HL-60/S4 treated with phorbol 12-myristate 13-acetate at 8.2 ng/mL for 4 days and 3 days (cell line): ENCODE data around the gene IGFLR1.
"Not testable (repeated sequence)": the region's sequence is repeated elsewhere in the genome, so short reads cannot be mapped to it uniquely, and the experiment has no call there.

ENCODE experiments used
- in situ Hi-C: fragments of 300-500 bp; cut with MboI; formaldehyde crosslinking; loops from 2 replicates; pipeline ENCODE4 v1.15.0; 2022; ENCODE audit warnings: low sequenced_read_pairs

The IGFLR1 gene

DNA sequence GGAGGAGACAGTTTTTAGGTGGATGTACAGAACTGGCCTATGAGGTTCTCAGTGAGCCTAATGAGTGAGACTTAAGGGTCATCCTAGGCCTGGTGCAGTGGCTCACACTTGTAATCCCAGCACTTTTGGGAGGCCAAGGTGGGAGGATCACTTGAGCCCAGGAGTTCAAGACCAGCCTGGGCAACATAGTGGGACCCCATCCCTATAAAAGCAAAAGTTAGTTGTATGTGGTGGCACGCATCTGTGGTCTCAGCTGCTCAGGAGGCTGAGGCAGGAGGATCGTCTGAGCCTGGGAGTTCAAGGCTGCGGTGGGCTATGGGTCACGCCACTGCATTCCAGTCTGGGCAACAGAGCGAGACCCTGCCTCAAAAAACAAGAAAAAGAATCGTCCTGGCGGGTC, 18.1 kb downstream of the IGFLR1 start:
- in situ Hi-C loops: not testable (repeated sequence)

DNA sequence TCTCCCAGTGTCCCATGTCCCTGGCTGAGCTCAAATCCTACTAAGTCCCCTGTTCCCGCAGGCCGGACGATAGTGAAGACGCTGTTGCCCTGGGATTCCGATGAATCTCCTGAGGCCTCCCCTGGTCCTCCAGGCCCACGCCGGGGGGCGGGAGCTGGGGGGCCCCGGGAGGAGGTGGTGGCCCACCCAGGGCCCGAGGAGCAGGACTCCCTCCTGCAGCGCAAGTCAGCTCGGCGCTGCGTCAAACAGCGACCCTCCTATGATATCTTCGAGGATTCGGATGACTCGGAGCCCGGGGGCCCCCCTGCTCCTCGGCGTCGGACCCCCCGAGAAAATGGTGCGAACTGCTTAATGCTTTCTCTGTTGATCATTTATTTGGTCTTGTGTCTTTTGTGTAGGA, 18.6 kb downstream of the IGFLR1 start:
- in situ Hi-C loops: no loop called here

GRCh38 chr19:35722897-35723296, 19.4 kb downstream of the IGFLR1 start:
- in situ Hi-C loops: no loop called here

DNA sequence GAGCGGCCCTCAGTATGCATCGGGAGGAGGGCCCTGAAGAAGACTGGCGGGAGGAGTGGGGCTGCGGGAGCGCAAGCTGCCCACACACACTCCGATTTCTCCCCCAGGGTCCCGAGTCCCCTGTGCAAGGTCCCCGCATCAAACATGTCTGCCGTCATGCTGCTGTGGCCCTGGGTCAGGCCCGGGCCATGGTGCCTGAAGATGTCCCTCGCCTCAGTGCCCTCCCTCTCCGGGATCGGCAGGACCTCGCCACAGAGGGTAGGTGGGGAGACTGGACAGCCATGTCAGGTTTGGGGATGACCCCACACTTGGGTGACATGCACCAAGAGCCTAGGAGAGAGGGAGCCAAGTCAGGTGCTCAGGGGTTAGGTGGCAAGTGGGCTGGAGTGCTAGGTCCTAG, 19.8 kb downstream of the IGFLR1 start:
- in situ Hi-C loops: no loop called here

DNA sequence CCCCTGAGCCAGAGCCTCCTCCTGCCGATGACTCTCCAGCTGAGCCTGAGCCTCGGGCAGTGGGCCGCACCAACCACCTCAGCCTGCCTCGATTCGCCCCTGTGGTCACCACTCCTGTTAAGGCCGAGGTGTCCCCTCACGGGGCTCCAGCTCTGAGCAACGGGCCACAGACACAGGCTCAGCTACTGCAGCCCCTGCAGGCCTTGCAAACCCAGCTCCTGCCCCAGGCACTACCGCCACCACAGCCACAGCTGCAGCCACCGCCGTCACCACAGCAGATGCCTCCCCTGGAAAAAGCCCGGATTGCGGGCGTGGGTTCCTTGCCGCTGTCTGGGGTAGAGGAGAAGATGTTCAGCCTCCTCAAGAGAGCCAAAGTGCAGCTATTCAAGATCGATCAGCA, 20.9 kb downstream of the IGFLR1 start:
- in situ Hi-C loops: no loop called here

DNA sequence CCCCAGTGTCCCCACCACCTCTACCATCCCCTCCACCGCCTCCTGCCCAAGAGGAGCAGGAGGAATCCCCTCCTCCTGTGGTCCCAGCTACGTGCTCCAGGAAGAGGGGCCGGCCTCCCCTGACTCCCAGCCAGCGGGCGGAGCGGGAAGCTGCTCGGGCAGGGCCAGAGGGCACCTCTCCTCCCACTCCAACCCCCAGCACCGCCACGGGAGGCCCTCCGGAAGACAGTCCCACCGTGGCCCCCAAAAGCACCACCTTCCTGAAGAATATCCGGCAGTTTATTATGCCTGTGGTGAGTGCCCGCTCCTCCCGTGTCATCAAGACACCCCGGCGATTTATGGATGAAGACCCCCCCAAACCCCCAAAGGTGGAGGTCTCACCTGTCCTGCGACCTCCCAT, 21.6 kb downstream of the IGFLR1 start:
- in situ Hi-C loops: no loop called here

GRCh38 chr19:35720163-35720524, 22.1 kb downstream of the IGFLR1 start:
- in situ Hi-C loops: no loop called here

- in situ Hi-C loops: no loop called here
These were observed 22.7 kb downstream of the IGFLR1 start for GRCh38 chr19:35719402-35720162.

DNA sequence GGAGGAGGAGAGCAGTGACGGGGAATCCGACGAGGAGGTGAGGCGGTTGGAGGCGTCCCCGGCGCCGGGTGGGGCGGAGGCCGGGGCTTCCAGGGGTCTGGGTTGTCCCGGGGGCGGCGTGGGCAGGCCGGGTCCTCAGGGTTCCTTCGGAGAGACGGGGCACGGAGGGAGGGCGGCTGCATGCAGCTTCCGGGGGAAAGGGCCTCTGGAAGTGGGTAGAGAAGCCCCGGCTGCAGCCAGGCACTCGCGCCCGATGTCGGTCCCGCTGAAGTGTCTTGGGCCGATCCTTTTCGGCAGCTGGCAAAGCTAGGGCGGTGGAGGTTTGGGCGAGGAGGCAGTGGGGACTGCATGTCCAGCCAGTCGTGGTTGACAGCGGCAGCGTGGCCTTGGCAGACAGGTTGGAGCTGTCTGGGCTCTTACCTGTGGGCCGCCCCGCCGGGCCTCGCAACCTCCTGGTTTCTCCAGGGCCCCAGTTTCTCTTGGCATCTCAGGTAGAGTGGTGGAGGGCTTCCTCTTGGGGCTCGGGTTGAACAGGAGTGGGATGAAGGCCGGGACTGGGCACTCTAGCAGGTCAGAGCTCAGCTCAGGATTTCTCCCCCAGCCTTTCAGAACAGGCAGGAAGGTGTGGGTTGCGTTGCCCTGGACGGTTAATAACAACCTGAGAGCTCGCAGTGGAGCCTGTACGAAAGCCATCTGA, 23.8 kb downstream of the IGFLR1 start:
- in situ Hi-C loops: no loop called here

- in situ Hi-C loops: no loop called here
These were observed 24.4 kb downstream of the IGFLR1 start, which contains the start of gene KMT2B for GRCh38 chr19:35717665-35718344. Gene KMT2B, plus strand, starts transcription at chr19:35718003. Its CDS starts 16 bp downstream, at chr19:35718019.

DNA sequence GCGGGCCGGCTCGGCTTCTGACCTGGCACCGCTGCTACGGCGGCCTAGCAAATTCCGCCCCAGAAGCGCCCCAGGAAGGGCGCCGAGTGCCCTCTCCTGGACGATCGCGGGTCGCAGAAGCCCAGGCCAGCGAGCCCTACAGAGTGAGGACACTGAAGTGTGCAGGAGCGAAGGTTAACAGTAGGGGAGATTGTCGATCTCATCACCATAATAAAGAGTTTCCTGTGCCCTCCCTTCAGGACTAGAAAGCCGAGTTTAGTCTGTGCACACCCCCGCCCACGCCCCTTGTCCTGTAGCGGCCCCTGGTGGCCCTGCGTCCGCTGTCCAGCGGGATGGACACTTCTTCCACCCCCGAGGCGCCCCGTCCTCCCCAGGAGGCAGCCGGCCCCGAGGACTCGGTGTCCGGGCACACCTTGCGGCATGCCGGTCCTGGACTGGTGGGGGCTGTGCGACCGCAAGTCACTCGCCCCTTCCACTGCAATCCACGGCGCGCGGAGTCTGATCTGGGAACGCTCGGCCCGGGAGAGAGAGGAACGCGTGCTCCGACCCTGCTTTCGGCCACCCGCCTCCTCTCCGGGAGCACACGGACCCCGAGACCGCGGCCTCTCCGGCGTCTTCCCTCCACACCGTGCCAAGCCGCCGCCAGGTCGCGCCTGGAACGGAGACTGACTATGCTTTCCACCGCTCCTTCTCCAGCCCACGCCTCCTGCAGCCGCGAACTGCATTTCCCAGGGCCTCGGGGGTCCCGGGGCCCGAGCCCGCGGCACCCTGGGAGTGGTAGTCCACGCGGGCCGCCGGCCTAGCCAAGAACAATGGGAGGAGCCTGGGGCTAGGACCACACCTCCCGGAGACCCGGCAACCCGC, 25.2 kb downstream of the IGFLR1 start:
- in situ Hi-C loops: no loop called here

GRCh38 chr19:35715981-35716800, 26.1 kb downstream of the IGFLR1 start:
- in situ Hi-C loops: no loop called here

- in situ Hi-C loops: no loop called here
These were observed 26.9 kb downstream of the IGFLR1 start for GRCh38 chr19:35715355-35715809.

DNA sequence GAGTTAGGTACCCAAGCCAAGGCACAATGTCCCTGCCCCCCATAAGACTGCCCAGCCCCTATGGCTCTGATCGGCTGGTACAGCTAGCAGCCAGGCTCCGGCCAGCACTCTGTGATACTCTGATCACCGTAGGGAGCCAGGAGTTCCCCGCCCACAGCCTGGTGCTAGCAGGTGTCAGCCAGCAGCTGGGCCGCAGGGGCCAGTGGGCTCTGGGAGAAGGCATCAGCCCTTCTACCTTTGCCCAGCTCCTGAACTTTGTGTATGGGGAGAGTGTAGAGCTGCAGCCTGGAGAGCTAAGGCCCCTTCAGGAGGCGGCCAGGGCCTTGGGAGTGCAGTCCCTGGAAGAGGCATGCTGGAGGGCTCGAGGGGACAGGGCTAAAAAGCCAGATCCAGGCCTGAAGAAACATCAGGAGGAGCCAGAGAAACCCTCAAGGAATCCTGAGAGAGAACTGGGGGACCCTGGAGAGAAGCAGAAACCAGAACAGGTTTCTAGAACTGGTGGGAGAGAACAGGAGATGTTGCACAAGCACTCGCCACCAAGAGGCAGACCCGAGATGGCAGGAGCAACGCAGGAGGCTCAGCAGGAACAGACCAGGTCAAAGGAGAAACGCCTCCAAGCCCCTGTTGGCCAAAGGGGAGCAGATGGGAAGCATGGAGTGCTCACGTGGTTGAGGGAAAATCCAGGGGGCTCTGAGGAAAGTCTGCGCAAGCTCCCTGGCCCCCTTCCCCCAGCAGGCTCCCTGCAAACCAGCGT, 27.5 kb downstream of the IGFLR1 start:
- in situ Hi-C loops: no loop called here

DNA sequence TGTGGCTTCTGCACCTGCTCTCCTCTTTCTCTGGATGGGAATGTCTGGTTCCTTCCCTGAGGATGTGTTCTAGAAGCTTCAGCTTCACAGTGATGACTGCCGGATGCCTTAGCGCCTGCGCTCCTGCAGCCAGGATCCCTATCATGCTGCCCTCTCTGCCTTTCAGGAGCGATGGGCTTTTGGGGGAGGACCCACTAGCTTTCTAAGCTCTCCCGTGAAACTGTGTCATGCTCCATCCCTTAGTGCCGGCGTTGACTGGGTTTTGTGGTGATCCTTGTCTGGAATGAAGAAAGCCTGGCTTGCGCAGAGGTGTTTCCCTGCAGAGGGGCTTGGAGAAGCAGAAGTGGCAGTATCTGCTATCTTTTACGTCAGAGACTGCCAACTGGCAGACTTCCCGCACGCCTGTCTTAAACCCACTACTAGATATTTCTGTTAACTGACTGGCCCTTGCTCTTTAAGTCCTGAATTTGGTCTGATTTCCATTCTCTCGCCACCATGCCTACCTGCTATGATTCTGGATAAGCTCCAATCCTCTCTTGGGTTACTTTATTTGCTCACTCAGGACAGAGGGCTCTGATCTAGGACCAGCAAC, 28.3 kb downstream of the IGFLR1 start:
- in situ Hi-C loops: no loop called here

- in situ Hi-C loops: no loop called here
These were observed 28.8 kb downstream of the IGFLR1 start for GRCh38 chr19:35713506-35713850.

DNA sequence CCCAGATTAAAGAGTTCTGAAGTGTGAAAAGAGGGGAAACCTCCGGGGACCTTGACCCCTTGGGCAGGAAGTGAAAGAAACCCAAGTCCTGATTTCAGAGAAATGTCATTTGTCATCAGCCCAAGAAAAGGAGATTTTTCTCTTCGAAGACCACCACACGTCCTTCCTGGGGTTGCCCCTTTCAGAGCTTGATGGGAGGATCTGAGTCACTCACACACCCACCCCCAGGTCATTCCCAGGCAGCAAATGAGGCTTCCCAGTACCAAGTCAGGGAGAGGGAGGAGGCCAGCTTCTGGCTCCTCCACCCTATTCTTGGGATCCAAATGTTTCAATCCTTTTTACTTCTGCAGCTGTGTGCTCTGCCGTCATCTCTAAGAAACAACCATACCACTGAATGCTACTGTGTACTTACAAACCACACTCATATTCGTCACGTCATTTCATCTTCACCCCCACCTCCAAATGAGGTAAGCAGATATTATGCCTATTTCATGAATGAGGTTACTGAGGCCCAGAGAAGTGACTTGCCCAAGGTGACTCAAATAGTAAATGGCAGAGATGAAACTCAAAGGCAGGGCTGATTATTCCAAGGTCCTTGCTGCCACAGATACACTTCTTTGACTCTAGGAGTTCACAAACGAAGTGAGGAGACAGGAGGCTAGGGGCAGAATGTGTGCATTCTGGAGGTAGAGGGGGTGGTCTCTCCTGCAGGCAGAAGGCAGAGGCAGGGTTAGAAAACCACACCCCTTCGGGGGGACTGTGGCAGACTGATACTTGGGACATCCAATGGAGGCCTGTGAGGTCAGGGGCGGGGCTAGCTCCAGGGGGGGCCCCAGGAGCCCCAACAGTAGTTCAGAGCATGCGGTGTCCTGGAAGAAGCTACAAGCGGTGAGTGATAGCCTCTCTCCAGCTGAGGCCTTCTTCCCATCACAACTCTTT, 29.4 kb downstream of the IGFLR1 start:
- in situ Hi-C loops: no loop called here
